HUES6 (cell line): ENCODE data around the gene G0S2.
"Not testable (repeated sequence)": the region's sequence is repeated elsewhere in the genome, so short reads cannot be mapped to it uniquely, and the experiment has no call there.

Experiments
- H3K27ac ChIP-seq: 2 replicates; pipeline ENCODE4 v1.7.0; 2013; ENCODE audit warnings: low read depth, mild to moderate bottlenecking, low read length, inconsistent platforms
- H3K27me3 ChIP-seq: 2 replicates; pipeline ENCODE4 v1.6.1; 2013; ENCODE audit warnings: low read length; ENCODE audit not compliant: control insufficient read depth, insufficient read depth
- H3K36me3 ChIP-seq: 2 replicates; pipeline ENCODE4 v1.6.1; 2013; ENCODE audit warnings: low read length; ENCODE audit not compliant: control insufficient read depth, insufficient read depth
- H3K4me1 ChIP-seq: 2 replicates; pipeline ENCODE4 v1.6.1; 2013; ENCODE audit warnings: low read length; ENCODE audit not compliant: control insufficient read depth, insufficient read depth
- H3K4me3 ChIP-seq: 2 replicates; pipeline ENCODE4 v1.5.1; 2013; ENCODE audit warnings: low read depth, low read length
- H3K9ac ChIP-seq: one replicate; pipeline ENCODE4 v1.6.1; 2013; ENCODE audit warnings: mild to moderate bottlenecking, low read length
- H3K9me3 ChIP-seq: 2 replicates; pipeline ENCODE4 v1.6.1; 2013; ENCODE audit warnings: low read depth, low read length; ENCODE audit not compliant: control insufficient read depth, insufficient read depth

Gene G0S2

GRCh38 chr1:209688746-209689234 lies 13.6 kb downstream of the G0S2 start:
- no peak overlapping the region for H3K27ac ChIP-seq
- no peak overlapping the region for H3K9ac ChIP-seq
- 0 out of 2 replicates have a peak, but pooled peaks cover 3% of the 10 kb centered on the region for H3K4me1 ChIP-seq
- H3K9me3 ChIP-seq = no peaks in the 10 kb centered on the region
- peaks cover 10% of the 10 kb centered on the region for H3K27me3 ChIP-seq
- H3K4me3 ChIP-seq = no peak overlapping the region
- no peaks in the 10 kb centered on the region for H3K36me3 ChIP-seq

DNA sequence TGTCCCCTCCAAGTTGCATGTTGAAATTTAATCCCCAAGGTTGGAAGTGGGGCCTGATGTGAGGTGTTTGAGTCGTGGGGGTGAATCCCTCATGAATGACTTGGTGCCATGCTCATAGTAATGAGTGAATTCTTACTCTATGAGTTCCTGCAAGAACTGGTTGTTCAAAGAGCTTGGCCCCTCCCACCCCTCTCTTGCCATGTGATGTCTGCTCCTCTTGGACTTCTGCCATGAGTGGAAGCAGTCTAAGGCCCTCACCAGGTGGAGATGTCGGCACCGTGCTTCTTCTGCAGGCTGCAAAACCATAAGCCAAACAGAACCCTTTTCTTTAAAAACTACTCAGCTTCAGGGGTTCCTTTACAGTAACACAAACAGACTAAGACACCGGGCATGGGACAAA lies 14.3 kb downstream of the G0S2 start:
- H3K4me3 ChIP-seq = no peak overlapping the region
- H3K36me3 ChIP-seq = no peaks in the 10 kb centered on the region
- H3K4me1 ChIP-seq = 0 out of 2 replicates have a peak, but pooled peaks cover 3% of the 10 kb centered on the region
- peaks cover 14% of the 10 kb centered on the region for H3K27me3 ChIP-seq
- no peaks in the 10 kb centered on the region for H3K9me3 ChIP-seq
- H3K27ac ChIP-seq = no peak overlapping the region
- no peak overlapping the region for H3K9ac ChIP-seq

DNA sequence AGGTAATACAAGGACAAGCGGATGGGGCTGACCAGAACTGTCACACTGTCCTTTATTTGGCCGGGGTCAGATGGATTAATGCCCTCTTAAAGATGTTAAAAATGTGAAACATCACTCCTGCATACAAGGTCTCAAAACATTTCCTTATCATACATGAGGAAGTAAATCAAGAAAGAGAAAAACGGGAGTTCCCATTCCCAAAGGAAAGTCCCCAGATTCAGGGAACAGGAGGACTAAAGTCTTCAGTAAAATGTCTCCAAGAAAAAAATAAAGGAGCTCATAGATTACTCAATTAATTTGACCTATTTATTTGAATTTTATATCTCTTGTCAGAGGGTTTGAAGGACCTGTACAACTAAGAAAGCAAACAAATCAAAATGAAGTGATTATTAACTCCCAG lies 16.0 kb downstream of the G0S2 start:
- Histone ChIP-seq H3K27me3 (peaks cover 15% of the 10 kb centered on the region), H3K4me3 (no peak overlapping the region), H3K9me3 (no peaks in the 10 kb centered on the region), H3K36me3 (no peaks in the 10 kb centered on the region), H3K9ac (no peak overlapping the region), H3K27ac (no peak overlapping the region), H3K4me1 (0 out of 2 replicates have a peak, but pooled peaks cover 3% of the 10 kb centered on the region)

- H3K4me1 ChIP-seq = 0 out of 2 replicates have a peak, but pooled peaks cover 3% of the 10 kb centered on the region
- H3K4me3 ChIP-seq = no peak overlapping the region
- H3K36me3 ChIP-seq = no peaks in the 10 kb centered on the region
- H3K9me3 ChIP-seq = no peaks in the 10 kb centered on the region
- no peak overlapping the region for H3K27ac ChIP-seq
- peaks cover 23% of the 10 kb centered on the region for H3K27me3 ChIP-seq
- H3K9ac ChIP-seq = no peak overlapping the region
Measured at GRCh38 chr1:209692296-209692695, 17.1 kb downstream of the G0S2 start.

DNA sequence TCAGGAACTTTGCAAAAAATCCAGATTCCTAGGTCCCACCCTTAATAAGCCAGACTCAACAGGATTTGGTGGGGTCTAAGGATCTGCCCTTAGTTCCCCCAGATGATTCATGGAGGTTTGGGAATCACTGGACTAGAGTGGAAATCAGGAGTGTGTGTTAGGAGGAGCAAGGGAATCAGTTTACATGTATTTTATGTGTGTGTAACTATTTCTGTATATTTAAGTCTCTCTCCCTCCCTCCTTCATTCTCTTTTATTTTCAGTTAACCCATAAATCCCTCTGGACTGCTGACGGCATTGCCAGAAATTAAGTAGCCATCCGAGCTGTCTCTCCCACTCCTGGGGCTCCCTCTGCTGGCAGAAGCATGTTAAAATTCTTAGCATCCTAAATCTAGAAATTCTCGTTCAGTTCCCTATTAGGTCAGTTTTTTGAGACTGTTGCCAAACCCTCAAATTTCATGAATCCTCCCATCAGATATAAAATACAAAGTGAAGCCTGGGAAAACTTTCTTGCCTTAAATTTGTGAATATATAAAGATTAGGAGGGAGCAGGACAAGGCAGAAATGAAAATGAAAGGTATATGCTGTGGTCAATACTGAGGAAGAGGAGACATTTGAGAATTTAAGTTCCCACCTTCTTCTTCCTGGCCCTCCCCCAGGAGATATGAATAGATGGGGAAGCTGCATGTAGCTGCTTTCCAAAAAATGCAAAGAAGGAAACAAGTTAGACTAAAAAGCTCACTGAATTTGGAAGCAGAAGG lies 17.7 kb downstream of the G0S2 start:
- H3K27ac ChIP-seq = no peak overlapping the region

GRCh38 chr1:209696673-209697072 lies 21.5 kb downstream of the G0S2 start:
- no peak overlapping the region for H3K4me3 ChIP-seq

More for the DNA sequence above, 17.7 kb downstream of the G0S2 start:
- Histone ChIP-seq H3K9me3 (no peaks in the 10 kb centered on the region), H3K4me3 (no peak overlapping the region), H3K4me1 (0 out of 2 replicates have a peak, but pooled peaks cover 3% of the 10 kb centered on the region), H3K36me3 (no peaks in the 10 kb centered on the region), H3K9ac (no peak overlapping the region), H3K27me3 (peaks cover 23% of the 10 kb centered on the region)

DNA sequence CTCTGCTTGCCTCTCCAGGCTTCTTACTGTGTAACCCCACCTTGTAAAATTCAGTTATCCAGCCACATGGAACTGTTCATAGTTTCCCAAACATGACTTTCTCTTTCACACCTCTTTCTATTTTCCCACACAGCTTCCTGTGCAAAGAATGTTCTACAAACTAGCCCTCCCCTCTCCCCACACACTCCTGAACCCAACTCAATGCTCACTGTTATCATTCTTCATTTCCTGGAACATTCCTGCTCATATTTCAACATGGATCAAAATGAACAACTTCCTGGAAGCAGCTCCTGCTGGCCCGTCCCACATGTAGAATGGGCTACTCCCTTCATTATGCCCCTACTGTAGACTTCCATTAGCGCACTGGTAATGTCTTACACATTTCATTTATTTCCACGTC lies 21.9 kb downstream of the G0S2 start:
- no peak overlapping the region for H3K9ac ChIP-seq
- peaks cover 23% of the 10 kb centered on the region for H3K27me3 ChIP-seq
- no peaks in the 10 kb centered on the region for H3K36me3 ChIP-seq
- no peaks in the 10 kb centered on the region for H3K9me3 ChIP-seq
- no peak overlapping the region for H3K27ac ChIP-seq
- no peak overlapping the region for H3K4me3 ChIP-seq
- 0 out of 2 replicates have a peak, but pooled peaks cover 3% of the 10 kb centered on the region for H3K4me1 ChIP-seq

More at GRCh38 chr1:209696673-209697072, 21.5 kb downstream of the G0S2 start:
- peaks cover 23% of the 10 kb centered on the region for H3K27me3 ChIP-seq
- H3K9ac ChIP-seq = no peak overlapping the region
- H3K4me1 ChIP-seq = 0 out of 2 replicates have a peak, but pooled peaks cover 3% of the 10 kb centered on the region
- no peaks in the 10 kb centered on the region for H3K36me3 ChIP-seq
- no peaks in the 10 kb centered on the region for H3K9me3 ChIP-seq
- no peak overlapping the region for H3K27ac ChIP-seq

DNA sequence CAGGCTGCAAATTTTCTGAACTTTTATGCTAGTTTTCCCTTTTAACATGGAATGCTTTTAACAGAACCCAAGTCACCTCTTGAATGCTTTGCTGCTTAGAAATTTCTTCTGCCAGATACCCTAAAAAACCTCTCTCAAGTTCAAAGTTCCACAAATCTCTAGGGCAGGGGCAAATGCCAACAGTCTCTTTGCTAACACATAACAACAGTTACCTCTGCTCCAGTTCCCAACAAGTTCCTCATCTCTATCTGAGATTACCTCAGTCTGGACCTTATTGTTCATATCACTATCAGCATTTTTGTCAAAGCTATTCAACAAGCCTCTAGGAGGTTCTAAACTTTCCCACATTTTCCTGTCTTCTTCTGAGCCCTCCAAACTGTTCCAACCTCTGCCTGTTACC lies 25.5 kb downstream of the G0S2 start:
- H3K4me1 ChIP-seq, H3K27ac ChIP-seq, H3K27me3 ChIP-seq, H3K9me3 ChIP-seq, H3K4me3 ChIP-seq, H3K9ac ChIP-seq, H3K36me3 ChIP-seq: not testable (repeated sequence)

DNA sequence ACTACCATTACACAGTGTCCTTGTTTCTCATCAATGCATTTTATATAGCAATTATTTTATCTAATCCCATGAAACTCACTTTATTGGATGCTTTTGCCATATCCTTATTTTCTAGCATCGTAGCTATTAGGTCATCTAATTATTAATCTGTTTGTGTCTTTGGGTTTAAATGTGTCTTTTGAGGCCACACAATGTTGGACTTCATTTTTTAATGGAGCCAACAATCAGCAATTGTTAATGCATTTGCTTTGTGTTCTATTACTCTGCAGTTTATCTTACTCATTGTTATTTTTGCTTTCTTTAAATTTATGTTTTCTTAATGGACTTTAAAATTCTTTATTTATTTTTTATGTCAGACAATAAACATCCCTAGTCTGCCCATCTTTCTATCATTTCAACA lies 27.6 kb downstream of the G0S2 start:
- H3K27me3 ChIP-seq = peaks cover 3% of the 10 kb centered on the region; the same call in 1 of the 2 replicates
- H3K9me3 ChIP-seq = no peaks in the 10 kb centered on the region

GRCh38 chr1:209703834-209704504 lies 28.8 kb downstream of the G0S2 start:
- Histone ChIP-seq H3K4me1 (no peaks in the 10 kb centered on the region), H3K36me3 (no peaks in the 10 kb centered on the region), H3K4me3 (no peak overlapping the region), H3K27me3 (0 out of 2 replicates have a peak, but pooled peaks cover 3% of the 10 kb centered on the region), H3K9ac (no peak overlapping the region), H3K9me3 (no peaks in the 10 kb centered on the region), H3K27ac (no peak overlapping the region)

More for the DNA sequence above, 27.6 kb downstream of the G0S2 start:
- Histone ChIP-seq H3K4me3 (no peak overlapping the region), H3K36me3 (no peaks in the 10 kb centered on the region), H3K27ac (no peak overlapping the region), H3K4me1 (no peaks in the 10 kb centered on the region), H3K9ac (no peak overlapping the region)

GRCh38 chr1:209704584-209704983 lies 29.4 kb downstream of the G0S2 start, which contains the start of gene HSD11B1:
Gene HSD11B1 (plus strand): TSS chr1:209704846. CDS start chr1:209704943, 97 bp downstream.
- Histone ChIP-seq H3K4me1 (no peaks in the 10 kb centered on the region), H3K9me3 (no peaks in the 10 kb centered on the region), H3K27me3 (0 out of 2 replicates have a peak, but pooled peaks cover 3% of the 10 kb centered on the region), H3K27ac (no peak within 1 kb of the TSS), H3K36me3 (no peaks in the 10 kb centered on the region), H3K4me3 (no peak within 1 kb of the TSS), H3K9ac (no peak within 1 kb of the TSS)
